ENCODE data around the gene TRIM29. TPM values are rescaled to one million over a fixed set of nuclear protein-coding genes. Genes with fewer than 3 reads are reported as not detected.

Gene TRIM29
- total and polyA plus RNA-seq, 10 of the 15 experiments (the other 5 are each of a cell fraction or from before 2014, with no cell fraction given), result 0.08 to 0.67 (median 0.26) TPM; not detected in 5

- DNase-seq (ENCODE audit: low read depth, low spot score) (no peak), FAIRE-seq (no peak), ATAC-seq (no peak)
- in situ Hi-C loops (cut with MboI) (no loop called here), intact Hi-C loops (cut with micrococcal nuclease; ENCODE audit: unreplicated experiment) (no loop called here)
- 53% methylated on average over 7 of the region's 7 CpGs for WGBS (ENCODE audit: insufficient coverage, insufficient replicate concordance, low lambda C conversion rate, missing lambda C conversion rate)
- ChIA-PET CTCF (interaction anchor here (1.2 to 1.9 kb wide), 5 partner anchors 8 to 118 kb away, joined by 3 to 4 read pairs (median 3); no protein-coding TSS in a partner anchor), RAD21 (ENCODE audit: unreplicated experiment) (interaction anchor here (1.1 kb wide), 1 partner anchor 50 kb away, joined by 3 read pairs; no protein-coding TSS in a partner anchor), SMC1A (ENCODE audit: uncharacterized antibody, unreplicated experiment) (no interaction called here), POLR2A (no interaction called here)
- Histone ChIP-seq H3K27me3 (replicated peaks in 1 of 2; ENCODE audit: control insufficient read depth in 2 of 2, insufficient read depth in 2 of 2, low read length in 1 of 2) (no peaks in the 10 kb centered on the region; a peak in 1 of 4 replicates), H3K9me3 (replicated peaks; ENCODE audit: control insufficient read depth, insufficient read depth, low read length) (no peaks in the 10 kb centered on the region), H3K79me2 (ENCODE audit: control insufficient read depth, insufficient read depth, low read length) (no peaks in the 10 kb centered on the region), H2AFZ (ENCODE audit: control insufficient read depth, low read depth, low read length) (no peak overlapping the region), H3K36me3 (ENCODE audit: control insufficient read depth in 2 of 2, insufficient read depth in 2 of 2, low read length in 1 of 2) (no peaks in the 10 kb centered on the region), H3K4me2 (ENCODE audit: control insufficient read depth, insufficient read depth) (no peak overlapping the region), H3K4me1 (ENCODE audit: control insufficient read depth, insufficient read depth, low read length) (peaks cover 8% of the 10 kb centered on the region), H4K20me1 (ENCODE audit: control insufficient read depth, insufficient read depth) (no peaks in the 10 kb centered on the region), H3K4me3 (no peak overlapping the region), H3K27ac (ENCODE audit: control insufficient read depth, insufficient read depth) (no peak overlapping the region), H3K9ac (ENCODE audit: control insufficient read depth, insufficient read depth, low read length) (no peak overlapping the region)
- TF ChIP-seq CEBPB (IDR thresholded peaks at IDR 0.05; ENCODE audit: borderline replicate concordance in 1 of 2, low read depth in 2 of 2, low read length in 2 of 2) (no peak), ZNF207 (IDR thresholded peaks at IDR 0.05; ENCODE audit: borderline replicate concordance) (no peak), KDM1A (IDR thresholded peaks at IDR 0.05; ENCODE audit: borderline replicate concordance) (no peak), NR2F1 (conservative IDR thresholded peaks at IDR 0.05) (no peak), EP300 (IDR thresholded peaks at IDR 0.05; ENCODE audit: borderline replicate concordance in 1 of 2, control insufficient read depth in 1 of 2, low read depth in 2 of 2, low read length in 2 of 2) (no peak), ASH2L (IDR thresholded peaks at IDR 0.05; ENCODE audit: borderline replicate concordance, low read depth) (no peak)
- no TSS peak for BruUV-seq (replicated peaks)
Measured at GRCh38 chr11:120184946-120185705, 47.2 kb upstream of the TRIM29 start.
